Naive thymus-derived CD4-positive, alpha-beta T cell (primary cell): ENCODE results near the gene WIZ. TPM values are rescaled to one million over a fixed set of nuclear protein-coding genes. Genes with fewer than 3 reads are reported as not detected.
"Not testable (repeated sequence)": the region's sequence is repeated elsewhere in the genome, so short reads cannot be mapped to it uniquely, and the experiment has no call there.

ENCODE experiments used
- ATAC-seq: fragments of 150-1000 bp; cut with Tn5 transposase; 2 replicates; pipeline ENCODE4 v1.10.0; 2021; ENCODE audit warnings: mild to moderate bottlenecking, moderate library complexity
- CTCF ChIA-PET: fragments of 350-600 bp; sonication (Branson Sonifier 250); formaldehyde crosslinking; loops from one replicate; lab custom pipeline; 2021; ENCODE audit warnings: antibody characterized with exemption; lab: Charles Lee
- POLR2A ChIA-PET: fragments of 350-600 bp; sonication (Branson Sonifier 250); formaldehyde crosslinking; loops from one replicate; lab custom pipeline; 2021; ENCODE audit warnings: antibody characterized with exemption, inconsistent platforms; lab: Charles Lee
- DNase-seq, 9 donors: peaks; one replicate each; pipeline versions ENCODE4 v3.0.0 to v3.0.0-alpha.2; 2020 to 2022; ENCODE audit warnings: mixed read lengths in 1 of 9
- H3K27ac ChIP-seq: one replicate; pipeline ENCODE4 v1.7.0; 2013; ENCODE audit warnings: mild to moderate bottlenecking, low read depth, low read length, moderate library complexity
- H3K27me3 ChIP-seq, 2 donors: one replicate each; pipeline ENCODE4 v1.7.0; 2013; ENCODE audit warnings: low read length in 2 of 2, mild to moderate bottlenecking in 2 of 2, moderate library complexity in 2 of 2; ENCODE audit not compliant: control insufficient read depth in 2 of 2, insufficient read depth in 2 of 2
- H3K36me3 ChIP-seq, 3 experiments: 1 replicate in 2 of 3; 2 replicates in 1 of 3; pipeline ENCODE4 v1.7.0; 2013; ENCODE audit warnings: low read length in 3 of 3, mild to moderate bottlenecking in 3 of 3, moderate library complexity in 1 of 3; ENCODE audit not compliant: insufficient read depth in 3 of 3, control insufficient read depth in 2 of 3
- H3K4me1 ChIP-seq, 2 donors: one replicate each; pipeline ENCODE4 v1.7.0; 2013; ENCODE audit warnings: low read length in 2 of 2, mild to moderate bottlenecking in 2 of 2, moderate library complexity in 1 of 2; ENCODE audit not compliant: control insufficient read depth in 2 of 2, insufficient read depth in 2 of 2
- H3K4me3 ChIP-seq: 2 replicates; pipeline ENCODE4 v1.7.0; 2013; ENCODE audit warnings: mild to moderate bottlenecking, low read length
- H3K9me3 ChIP-seq, 3 experiments: 1 replicate in 2 of 3; 2 replicates in 1 of 3; pipeline ENCODE4 v1.7.0; 2013; ENCODE audit warnings: low read length in 3 of 3; ENCODE audit not compliant: control insufficient read depth in 2 of 3
- H3K27ac Mint-ChIP-seq, 9 donors: one replicate each; pipeline ENCODE4 v1.8.0; 2020 to 2022; ENCODE audit warnings: mixed read lengths in 9 of 9, mild to moderate bottlenecking in 8 of 9, moderate library complexity in 5 of 9, inconsistent platforms in 2 of 9
- H3K27me3 Mint-ChIP-seq, 5 donors: one replicate each; pipeline ENCODE4 v1.8.0; 2021 to 2022; ENCODE audit warnings: mixed read lengths in 5 of 5, mild to moderate bottlenecking in 1 of 5
- H3K36me3 Mint-ChIP-seq, 5 donors: one replicate each; pipeline ENCODE4 v1.8.0; 2020 to 2022; ENCODE audit warnings: mixed read lengths in 5 of 5, mild to moderate bottlenecking in 3 of 5, inconsistent platforms in 1 of 5
- H3K4me1 Mint-ChIP-seq, 7 donors: one replicate each; pipeline ENCODE4 v1.8.0; 2020 to 2022; ENCODE audit warnings: mixed read lengths in 7 of 7, mild to moderate bottlenecking in 3 of 7, inconsistent platforms in 1 of 7
- H3K4me3 Mint-ChIP-seq, 10 donors: one replicate each; pipeline ENCODE4 v1.8.0; 2020 to 2022; ENCODE audit warnings: mild to moderate bottlenecking in 10 of 10, mixed read lengths in 10 of 10, moderate library complexity in 6 of 10, inconsistent platforms in 2 of 10
- H3K9me3 Mint-ChIP-seq, 11 donors: one replicate each; pipeline ENCODE4 v1.8.0; 2020 to 2022; ENCODE audit warnings: mixed read lengths in 11 of 11, mild to moderate bottlenecking in 4 of 11, inconsistent platforms in 1 of 11, moderate library complexity in 1 of 11
- intact Hi-C, 2 donors: fragments of 100-400 bp; cut with micrococcal nuclease; formaldehyde crosslinking; loops; one replicate each; pipeline ENCODE4 v1.15.1; 2023
- polyA plus RNA-seq, 2 donors: library from polyadenylated mRNA; unstranded; fragments of 300-500 nt; fragmentation: Illumina TruSeq; gene quantifications; one replicate each; pipeline ENCODE4 v1.2.3, GENCODE V29; 2021
- total RNA-seq, 6 experiments: library from RNA in 5 of 6; stranded (reverse) in 5 of 6; gene quantifications; 1 replicate in 5 of 6; 2 replicates in 1 of 6; pipeline ENCODE4 v1.2.3 and lab custom pipeline; 2021 to 2026

The WIZ gene
- total and polyA plus RNA-seq, 7 experiments from 2014 or later, result 0.91 to 34.9 (median 22.9) TPM

DNA sequence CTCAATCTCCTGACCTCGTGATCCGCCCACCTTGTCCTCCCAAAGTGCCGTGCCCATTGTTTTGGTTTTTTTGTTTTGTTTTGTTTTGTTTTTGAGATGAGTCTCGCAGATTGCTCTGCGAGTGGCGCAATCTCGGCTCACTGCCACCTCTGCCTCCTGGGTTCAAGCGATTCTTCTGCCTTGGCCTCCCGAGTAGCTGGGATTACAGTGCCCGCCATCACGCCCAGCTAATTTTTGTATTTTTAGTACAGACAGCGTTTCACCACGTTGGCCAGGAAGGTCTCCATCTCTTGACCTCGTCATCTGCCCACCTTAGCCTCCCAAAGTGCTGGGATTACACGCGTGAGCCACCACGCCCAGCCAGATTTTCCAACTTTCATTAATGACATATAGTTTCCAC, 54.5 kb downstream of the WIZ start:
- H3K4me3 Mint-ChIP-seq, ATAC-seq, H3K27ac ChIP-seq, H3K27me3 Mint-ChIP-seq, H3K4me3 ChIP-seq, H3K9me3 ChIP-seq, H3K4me1 ChIP-seq, H3K27me3 ChIP-seq, intact Hi-C loops, DNase-seq, H3K9me3 Mint-ChIP-seq: not testable (repeated sequence)
- Mint-ChIP-seq H3K36me3 (peaks cover 20 to 55% (median 25%) of the 10 kb centered on the region in 5 donors), H3K4me1 (peaks cover 0 to 15% (median 3%) of the 10 kb centered on the region in 7 donors), H3K27ac (peak overlapping the region in 1 of 9 donors; percentile 28)
- ChIA-PET POLR2A (interaction anchor here (0.7 kb wide), 1 partner anchor 84 kb away, joined by 4 read pairs; no protein-coding TSS in a partner anchor), CTCF (interaction anchor here (0.6 kb wide), 1 partner anchor 90 kb away, joined by 3 read pairs; no protein-coding TSS in a partner anchor)
- peaks cover 0 to 61% (median 12%) of the 10 kb centered on the region in 3 experiments for H3K36me3 ChIP-seq

DNA sequence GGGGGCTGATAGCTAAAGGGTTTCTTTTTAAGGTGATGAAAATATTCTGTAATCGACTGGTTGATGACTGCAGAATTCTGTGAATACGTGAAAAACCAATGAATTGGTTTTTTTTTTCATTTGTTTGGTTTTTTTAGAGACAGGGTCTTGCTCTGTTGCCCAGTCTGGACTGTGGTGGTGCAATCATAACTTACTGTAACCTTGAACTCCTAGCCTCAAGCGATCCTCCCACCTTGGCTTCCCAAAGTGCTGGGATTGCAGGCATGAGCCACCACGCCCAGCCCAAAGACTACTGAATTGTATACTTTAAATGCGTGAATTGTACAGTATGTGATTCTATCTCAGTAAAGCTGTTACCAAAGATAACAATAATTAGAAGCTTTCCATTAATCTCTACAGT, 55.3 kb downstream of the WIZ start:
- ATAC-seq (no peak), DNase-seq (no peak)
- peaks cover 0 to 1% (median 0%) of the 10 kb centered on the region in 11 donors for H3K9me3 Mint-ChIP-seq
- peaks cover 20 to 47% (median 25%) of the 10 kb centered on the region in 5 donors for H3K36me3 Mint-ChIP-seq
- Histone ChIP-seq H3K27ac (no peak overlapping the region), H3K9me3 (no peaks in the 10 kb centered on the region), H3K4me1 (no peaks in the 10 kb centered on the region), H3K4me3 (no peak overlapping the region), H3K27me3 (no peaks in the 10 kb centered on the region), H3K36me3 (peaks cover 0 to 53% (median 11%) of the 10 kb centered on the region in 3 experiments)
- ChIA-PET CTCF (no interaction called here), POLR2A (interaction anchor here (0.6 to 0.7 kb wide), 2 partner anchors 23 to 1230 kb away, joined by 3 to 7 read pairs; no protein-coding TSS in a partner anchor)
- intact Hi-C loops, result no loop called here
- peaks cover 0 to 18% (median 6%) of the 10 kb centered on the region in 7 donors for H3K4me1 Mint-ChIP-seq
- H3K27ac Mint-ChIP-seq, result peak overlapping the region in 1 of 9 donors; percentile 71
- no peak overlapping the region for H3K4me3 Mint-ChIP-seq
- H3K27me3 Mint-ChIP-seq, result no peaks in the 10 kb centered on the region

- H3K9me3 Mint-ChIP-seq, result peaks cover 0 to 1% (median 0%) of the 10 kb centered on the region in 11 donors
- Histone ChIP-seq H3K27me3 (no peaks in the 10 kb centered on the region), H3K36me3 (peaks cover 0 to 49% (median 7%) of the 10 kb centered on the region in 3 experiments), H3K27ac (no peak overlapping the region), H3K4me1 (no peaks in the 10 kb centered on the region), H3K4me3 (no peak overlapping the region), H3K9me3 (no peaks in the 10 kb centered on the region)
- ChIA-PET POLR2A (interaction anchor here (0.6 to 0.7 kb wide), 2 partner anchors 24 to 1231 kb away, joined by 3 to 7 read pairs; no protein-coding TSS in a partner anchor), CTCF (no interaction called here)
- peak overlapping the region in 1 of 9 donors; percentile 71 for H3K27ac Mint-ChIP-seq
- H3K4me3 Mint-ChIP-seq, result no peak overlapping the region
- no peaks in the 10 kb centered on the region for H3K27me3 Mint-ChIP-seq
- ATAC-seq (no peak), DNase-seq (no peak)
- peaks cover 20 to 47% (median 25%) of the 10 kb centered on the region in 5 donors for H3K36me3 Mint-ChIP-seq
- peaks cover 0 to 22% (median 6%) of the 10 kb centered on the region in 7 donors for H3K4me1 Mint-ChIP-seq
- intact Hi-C loops, result no loop called here
These were observed 55.8 kb downstream of the WIZ start for GRCh38 chr19:15393963-15394362.

DNA sequence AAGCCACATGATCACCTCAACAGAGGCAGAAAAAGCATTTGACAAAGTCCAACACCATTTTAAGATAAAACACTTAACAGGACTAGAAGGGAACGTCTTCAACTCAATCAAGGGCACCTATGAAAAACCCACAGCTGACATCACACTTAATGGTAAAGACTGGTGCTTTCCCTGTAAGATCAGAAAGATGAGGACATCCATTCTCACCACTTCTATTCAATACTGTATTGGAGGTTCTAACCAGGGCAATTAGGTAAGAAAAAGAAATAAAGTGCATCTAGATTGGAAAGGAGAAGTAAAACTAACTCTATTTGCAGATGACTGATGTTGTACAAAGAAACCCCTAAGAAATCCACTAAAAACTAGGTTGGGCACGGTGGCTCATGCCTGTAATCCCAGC, 58.9 kb downstream of the WIZ start:
- H3K27ac ChIP-seq, result no peak overlapping the region
- Mint-ChIP-seq H3K9me3 (no peaks in the 10 kb centered on the region), H3K27ac (no peak overlapping the region), H3K4me3 (no peak overlapping the region), H3K4me1 (peaks cover 0 to 14% (median 3%) of the 10 kb centered on the region in 7 donors), H3K36me3 (peaks cover 4 to 27% (median 9%) of the 10 kb centered on the region in 5 donors), H3K27me3 (no peaks in the 10 kb centered on the region)
- ChIA-PET POLR2A (no interaction called here), CTCF (no interaction called here)
- H3K4me1 ChIP-seq, result no peaks in the 10 kb centered on the region
- peaks cover 0 to 27% (median 0%) of the 10 kb centered on the region in 3 experiments for H3K36me3 ChIP-seq
- DNase-seq, result no peak
- no peaks in the 10 kb centered on the region for H3K27me3 ChIP-seq
- ATAC-seq, result no peak
- no peaks in the 10 kb centered on the region for H3K9me3 ChIP-seq
- intact Hi-C loops, result no loop called here
- H3K4me3 ChIP-seq, result no peak overlapping the region

- ChIA-PET POLR2A (no interaction called here), CTCF (no interaction called here)
- H3K27ac ChIP-seq, result no peak overlapping the region
- H3K4me3 ChIP-seq, result no peak overlapping the region
- no peaks in the 10 kb centered on the region for H3K27me3 Mint-ChIP-seq
- H3K27ac Mint-ChIP-seq, result peak overlapping the region in 5 of 9 donors; percentile 4 to 100 (median 33)
- intact Hi-C loops, result loop anchor here in 1 of 2 donors (2.0 kb wide), 1 partner anchor 117 kb away; no protein-coding TSS in a partner anchor
- H3K4me3 Mint-ChIP-seq, result peak overlapping the region in 7 of 10 donors; percentile 1 to 100 (median 93)
- peaks cover 19% of the 10 kb centered on the region in 2 donors for H3K4me1 ChIP-seq
- no peaks in the 10 kb centered on the region for H3K9me3 ChIP-seq
- H3K9me3 Mint-ChIP-seq, result peaks cover 0 to 4% (median 0%) of the 10 kb centered on the region in 11 donors
- no peak for ATAC-seq
- peaks cover 0 to 12% (median 0%) of the 10 kb centered on the region in 3 experiments for H3K36me3 ChIP-seq
- DNase-seq, result no peak
- peaks cover 0 to 7% (median 0%) of the 10 kb centered on the region in 5 donors for H3K36me3 Mint-ChIP-seq
- H3K27me3 ChIP-seq, result no peaks in the 10 kb centered on the region
- peaks cover 10 to 31% (median 24%) of the 10 kb centered on the region in 7 donors for H3K4me1 Mint-ChIP-seq
These were observed 67.9 kb downstream of the WIZ start for GRCh38 chr19:15381864-15382263.

- Mint-ChIP-seq H3K4me1 (peaks cover 13 to 36% (median 28%) of the 10 kb centered on the region in 7 donors), H3K9me3 (peaks cover 0 to 4% (median 0%) of the 10 kb centered on the region in 11 donors), H3K27me3 (no peaks in the 10 kb centered on the region), H3K4me3 (peak overlapping the region; percentile 4 to 100 (median 40)), H3K36me3 (peaks cover 0 to 7% (median 0%) of the 10 kb centered on the region in 5 donors), H3K27ac (peak overlapping the region; percentile 3 to 100 (median 33))
- DNase-seq, result no peak
- Histone ChIP-seq H3K4me1 (peaks cover 23 to 24% of the 10 kb centered on the region in 2 donors), H3K36me3 (peaks cover 0 to 9% (median 0%) of the 10 kb centered on the region in 3 experiments), H3K9me3 (no peaks in the 10 kb centered on the region), H3K27me3 (no peaks in the 10 kb centered on the region), H3K27ac (peak overlapping the region; percentile 97), H3K4me3 (no peak overlapping the region)
- CTCF ChIA-PET, result no interaction called here
- no peak for ATAC-seq
- intact Hi-C loops, result loop anchor here in 1 of 2 donors (2.0 kb wide), 1 partner anchor 117 kb away; no protein-coding TSS in a partner anchor
- POLR2A ChIA-PET, result no interaction called here
These were observed 68.3 kb downstream of the WIZ start for GRCh38 chr19:15381429-15381828.
